ENCODE measurements around the gene OPCML.

DNA sequence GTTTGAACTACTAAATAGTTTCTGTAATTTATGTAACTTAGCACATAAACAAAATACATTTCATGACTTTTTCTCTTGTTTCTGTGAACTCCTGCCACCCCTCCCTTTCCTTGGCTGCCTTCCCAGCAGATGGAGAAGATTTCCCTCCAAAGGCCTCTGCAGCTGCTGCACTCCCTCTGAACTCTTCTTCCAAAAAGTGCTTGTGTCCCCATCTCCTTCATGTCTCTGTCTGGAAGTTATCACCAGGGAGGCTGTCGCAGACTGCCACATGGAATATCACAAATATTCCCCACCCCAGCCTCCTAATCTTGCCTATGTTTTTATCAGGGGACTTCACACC is 1068.3 kb downstream of the OPCML start:
- no peak for TF ChIP-seq POLR2A (IDR thresholded peaks at IDR 0.05)
- no peak for TF ChIP-seq EP300 (IDR thresholded peaks at IDR 0.05; ENCODE audit: low read depth)
- TF ChIP-seq, protein P1, sequence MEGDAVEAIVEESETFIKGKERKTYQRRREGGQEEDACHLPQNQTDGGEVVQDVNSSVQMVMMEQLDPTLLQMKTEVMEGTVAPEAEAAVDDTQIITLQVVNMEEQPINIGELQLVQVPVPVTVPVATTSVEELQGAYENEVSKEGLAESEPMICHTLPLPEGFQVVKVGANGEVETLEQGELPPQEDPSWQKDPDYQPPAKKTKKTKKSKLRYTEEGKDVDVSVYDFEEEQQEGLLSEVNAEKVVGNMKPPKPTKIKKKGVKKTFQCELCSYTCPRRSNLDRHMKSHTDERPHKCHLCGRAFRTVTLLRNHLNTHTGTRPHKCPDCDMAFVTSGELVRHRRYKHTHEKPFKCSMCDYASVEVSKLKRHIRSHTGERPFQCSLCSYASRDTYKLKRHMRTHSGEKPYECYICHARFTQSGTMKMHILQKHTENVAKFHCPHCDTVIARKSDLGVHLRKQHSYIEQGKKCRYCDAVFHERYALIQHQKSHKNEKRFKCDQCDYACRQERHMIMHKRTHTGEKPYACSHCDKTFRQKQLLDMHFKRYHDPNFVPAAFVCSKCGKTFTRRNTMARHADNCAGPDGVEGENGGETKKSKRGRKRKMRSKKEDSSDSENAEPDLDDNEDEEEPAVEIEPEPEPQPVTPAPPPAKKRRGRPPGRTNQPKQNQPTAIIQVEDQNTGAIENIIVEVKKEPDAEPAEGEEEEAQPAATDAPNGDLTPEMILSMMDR (IDR thresholded peaks at IDR 0.05) = no peak

Data from transverse colon (tissue), 3 donors.